ENCODE measurements around the gene TUBG1. TPM values are rescaled to one million over a fixed set of nuclear protein-coding genes. Genes with fewer than 3 reads are reported as not detected.

The TUBG1 gene
- total and polyA plus RNA-seq, 10 donors: 9.5 to 33.8 (median 22.9) TPM

Other genes with a start within 250 kb of the TUBG1 start
- gene STAT3, start 221.2 kb upstream of the TUBG1 start, total RNA-seq: 100 to 1,000 TPM; 229 to 326 (median 266) TPM
- gene STAT3, start 221.2 kb upstream of the TUBG1 start, polyA plus RNA-seq: 10 to 100 TPM; 18.3 to 49.8 (median 24.1) TPM
- gene CAVIN1, start 186.4 kb upstream of the TUBG1 start, total RNA-seq: 100 to 1,000 TPM; 129 to 224 (median 150) TPM
- 100 to 1,000 TPM in 1 of 3 donors, 10 to 100 TPM in 2; 25.3 to 129 (median 34.7) TPM for gene CAVIN1, start 186.4 kb upstream of the TUBG1 start, polyA plus RNA-seq
- gene ATP6V0A1, start 150.8 kb upstream of the TUBG1 start, total RNA-seq: 100 to 1,000 TPM in 5 of 7 donors, 10 to 100 TPM in 2; 87.4 to 140 (median 126) TPM
- 10 to 100 TPM; 23.0 to 74.0 (median 50.7) TPM for gene ATP6V0A1, start 150.8 kb upstream of the TUBG1 start, polyA plus RNA-seq
- gene NAGLU, start 73.4 kb upstream of the TUBG1 start, total RNA-seq: 10 to 100 TPM; 32.5 to 61.0 (median 48.9) TPM
- 10 to 100 TPM; 27.3 to 55.2 (median 49.8) TPM for gene NAGLU, start 73.4 kb upstream of the TUBG1 start, polyA plus RNA-seq
- 1 to 10 TPM in 2 of 7 donors, under 1 TPM in 5; 0.54 to 1.6 (median 0.79) TPM for gene HSD17B1, start 56.8 kb upstream of the TUBG1 start, total RNA-seq
- 1 to 10 TPM; 2.9 to 5.5 (median 3.5) TPM for gene HSD17B1, start 56.8 kb upstream of the TUBG1 start, polyA plus RNA-seq
- 10 to 100 TPM; 32.5 to 68.6 (median 66.5) TPM for gene COASY, start 47.5 kb upstream of the TUBG1 start, total RNA-seq
- 100 to 1,000 TPM in 1 of 3 donors, 10 to 100 TPM in 2; 50.0 to 104 (median 80.6) TPM for gene COASY, start 47.5 kb upstream of the TUBG1 start, polyA plus RNA-seq
- gene MLX, start 42.6 kb upstream of the TUBG1 start, total RNA-seq: 10 to 100 TPM; 43.0 to 64.4 (median 55.8) TPM
- 10 to 100 TPM; 33.0 to 39.1 (median 33.2) TPM for gene MLX, start 42.6 kb upstream of the TUBG1 start, polyA plus RNA-seq
- gene PSMC3IP, start 32.0 kb upstream of the TUBG1 start, total RNA-seq: 1 to 10 TPM; 1.9 to 5.6 (median 3.4) TPM
- gene PSMC3IP, start 32.0 kb upstream of the TUBG1 start, polyA plus RNA-seq: 1 to 10 TPM; 3.6 to 4.3 (median 4.0) TPM
- 10 to 100 TPM; 65.8 to 87.5 (median 80.5) TPM for gene RETREG3, start 309 bp upstream of the TUBG1 start, total RNA-seq
- 10 to 100 TPM; 20.3 to 30.9 (median 30.3) TPM for gene RETREG3, start 309 bp upstream of the TUBG1 start, polyA plus RNA-seq
- gene TUBG2, start 49.6 kb downstream of the TUBG1 start, total RNA-seq: 10 to 100 TPM; 13.8 to 24.9 (median 16.6) TPM
- gene TUBG2, start 49.6 kb downstream of the TUBG1 start, polyA plus RNA-seq: 10 to 100 TPM in 1 of 3 donors, 1 to 10 TPM in 2; 4.9 to 12.5 (median 8.4) TPM
- 10 to 100 TPM; 10.8 to 19.5 (median 14.6) TPM for gene PLEKHH3, start 67.3 kb downstream of the TUBG1 start, total RNA-seq
- gene PLEKHH3, start 67.3 kb downstream of the TUBG1 start, polyA plus RNA-seq: 10 to 100 TPM in 2 of 3 donors, 1 to 10 TPM in 1; 9.4 to 16.0 (median 13.1) TPM
- gene CCR10, start 72.2 kb downstream of the TUBG1 start, total RNA-seq: 1 to 10 TPM in 5 of 7 donors, under 1 TPM in 2; 0.51 to 4.7 (median 2.0) TPM
- gene CCR10, start 72.2 kb downstream of the TUBG1 start, polyA plus RNA-seq: 1 to 10 TPM in 1 of 3 donors, under 1 TPM in 2; 0.71 to 1.1 (median 0.76) TPM
- 10 to 100 TPM in 3 of 7 donors, 1 to 10 TPM in 4; 3.9 to 11.2 (median 7.5) TPM for gene CNTNAP1, start 72.8 kb downstream of the TUBG1 start, total RNA-seq
- 1 to 10 TPM; 1.1 to 3.1 (median 1.6) TPM for gene CNTNAP1, start 72.8 kb downstream of the TUBG1 start, polyA plus RNA-seq
- gene EZH1, start 135.4 kb downstream of the TUBG1 start, total RNA-seq: 100 to 1,000 TPM in 1 of 7 donors, 10 to 100 TPM in 6; 62.3 to 104 (median 75.5) TPM
- 10 to 100 TPM; 24.1 to 27.9 (median 27.1) TPM for gene EZH1, start 135.4 kb downstream of the TUBG1 start, polyA plus RNA-seq
- gene RAMP2, start 151.5 kb downstream of the TUBG1 start, total RNA-seq: 10 to 100 TPM in 6 of 7 donors, 1 to 10 TPM in 1; 9.7 to 34.3 (median 27.0) TPM
- gene RAMP2, start 151.5 kb downstream of the TUBG1 start, polyA plus RNA-seq: 10 to 100 TPM; 21.5 to 51.7 (median 36.0) TPM
- 10 to 100 TPM; 29.6 to 41.1 (median 34.5) TPM for gene VPS25, start 163.8 kb downstream of the TUBG1 start, total RNA-seq
- gene VPS25, start 163.8 kb downstream of the TUBG1 start, polyA plus RNA-seq: 10 to 100 TPM; 31.0 to 47.7 (median 41.4) TPM
- gene WNK4, start 170.9 kb downstream of the TUBG1 start, total RNA-seq: under 1 TPM in 3 of 7 donors, not detected in 4; 0.10 to 0.52 (median 0.41) TPM
- gene WNK4, start 170.9 kb downstream of the TUBG1 start, polyA plus RNA-seq: under 1 TPM in 2 of 3 donors, not detected in 1; 0.04 to 0.06 TPM
- gene COA3, start 189.0 kb downstream of the TUBG1 start, total RNA-seq: 10 to 100 TPM; 30.0 to 62.0 (median 39.0) TPM
- 100 to 1,000 TPM in 1 of 3 donors, 10 to 100 TPM in 2; 65.6 to 126 (median 97.1) TPM for gene COA3, start 189.0 kb downstream of the TUBG1 start, polyA plus RNA-seq
- not detected for gene CNTD1, start 189.2 kb downstream of the TUBG1 start, total RNA-seq
- gene CNTD1, start 189.2 kb downstream of the TUBG1 start, polyA plus RNA-seq: under 1 TPM; 0.17 to 0.26 (median 0.24) TPM
- 100 to 1,000 TPM in 2 of 7 donors, 10 to 100 TPM in 5; 76.4 to 113 (median 95.6) TPM for gene BECN1, start 214.6 kb downstream of the TUBG1 start, total RNA-seq
- gene BECN1, start 214.6 kb downstream of the TUBG1 start, polyA plus RNA-seq: 10 to 100 TPM; 43.0 to 57.8 (median 50.2) TPM
- 10 to 100 TPM; 66.9 to 96.4 (median 77.4) TPM for gene PSME3, start 223.7 kb downstream of the TUBG1 start, total RNA-seq
- 10 to 100 TPM; 19.1 to 46.0 (median 29.6) TPM for gene PSME3, start 223.7 kb downstream of the TUBG1 start, polyA plus RNA-seq
- 1 to 10 TPM; 2.3 to 3.6 (median 2.7) TPM for gene AOC2, start 234.9 kb downstream of the TUBG1 start, total RNA-seq
- under 1 TPM; 0.59 to 0.90 (median 0.63) TPM for gene AOC2, start 234.9 kb downstream of the TUBG1 start, polyA plus RNA-seq
- gene AOC3, start 241.5 kb downstream of the TUBG1 start, total RNA-seq: 10 to 100 TPM; 14.0 to 32.5 (median 23.5) TPM
- 10 to 100 TPM in 2 of 3 donors, 1 to 10 TPM in 1; 7.1 to 14.6 (median 12.3) TPM for gene AOC3, start 241.5 kb downstream of the TUBG1 start, polyA plus RNA-seq

Data from spleen (tissue), 10 donors.